K562 (cell line): ENCODE measurements around the gene ZNF358. TPM values are rescaled to one million over a fixed set of nuclear protein-coding genes. Genes with fewer than 3 reads are reported as not detected.

Source experiments
- ATAC-seq: fragments of 200-7000 bp; cut with Tn5 transposase; 3 replicates; pipeline ENCODE4 v1.9.1; 2020; ENCODE audit warnings: moderate library complexity
- BruUV-seq: library from RNA; stranded (reverse); fragments of 400-500 nt; replicated peaks from 2 replicates; lab custom pipeline; 2021; lab: Mats Ljungman, UMichigan
- CTCF ChIA-PET: fragments of 300-600 bp; formaldehyde crosslinking; extraction: SDS; loops from one replicate; lab custom pipeline; 2021; ENCODE audit warnings: low intra/inter-chr PET ratio; lab: Yijun Ruan, JAX
- POLR2A ChIA-PET: fragments of 300-600, 350-650 bp; sonication (Branson Sonifier 250); formaldehyde crosslinking; extraction: SDS; loops from one replicate; lab custom pipeline; 2021; ENCODE audit warnings: antibody characterized with exemption, inconsistent platforms; lab: Yijun Ruan, JAX
- DNase-seq, 4 experiments: peaks; one replicate each; pipeline versions ENCODE4 v3.0.0 to v3.0.0-alpha.2; 2011 to 2018; ENCODE audit warnings: low spot score in 3 of 4, mixed read lengths in 3 of 4; ENCODE audit errors: extremely low read depth in 1 of 4
- FAIRE-seq: peaks from 2 replicates; lab custom pipeline; 2011; peaks lifted over from hg19 to GRCh38; lab: Jason Lieb, UNC
- H2AFZ ChIP-seq: 2 replicates; pipeline ENCODE4 v1.6.0; 2011; ENCODE audit warnings: low read depth, low read length, control low read depth, inconsistent platforms
- H3K27ac ChIP-seq: fragments of 200-600 bp; 3 replicates; pipeline ENCODE4 v1.8.0; 2011; ENCODE audit warnings: low read depth, mild to moderate bottlenecking, control low read depth, inconsistent platforms, low read length, moderate library complexity, mixed read lengths; ENCODE audit errors: extremely low read depth
- H3K27me3 ChIP-seq, 2 experiments: fragments of 300-600 bp in 1 of 2; 2 replicates in 1 of 2; 3 replicates in 1 of 2; pipeline versions ENCODE4 v1.6.0 to v1.8.0; 2011; ENCODE audit warnings: inconsistent platforms in 2 of 2, low read length in 2 of 2, mild to moderate bottlenecking in 1 of 2, mixed read lengths in 1 of 2, moderate library complexity in 1 of 2; ENCODE audit not compliant: control insufficient read depth in 2 of 2, insufficient read depth in 2 of 2
- H3K36me3 ChIP-seq: fragments of 300-600 bp; 3 replicates; pipeline ENCODE4 v1.8.0; 2011; ENCODE audit warnings: mild to moderate bottlenecking, low read length, inconsistent platforms; ENCODE audit not compliant: control insufficient read depth, insufficient read depth
- H3K4me1 ChIP-seq, 2 experiments: fragments of 200-600 bp in 1 of 2; replicated peaks in 1 of 2; 2 replicates in 1 of 2; 3 replicates in 1 of 2; pipeline versions ENCODE4 v1.5.1 to v1.8.0; 2011; ENCODE audit warnings: inconsistent platforms in 2 of 2, low read length in 2 of 2, mild to moderate bottlenecking in 1 of 2, mixed read lengths in 1 of 2, moderate library complexity in 1 of 2; ENCODE audit not compliant: control insufficient read depth in 2 of 2, insufficient read depth in 2 of 2
- H3K4me2 ChIP-seq: 2 replicates; pipeline ENCODE4 v1.6.1; 2011; ENCODE audit warnings: low read length, control low read depth, inconsistent platforms, mixed read lengths; ENCODE audit not compliant: insufficient read depth
- H3K4me3 ChIP-seq: fragments of 200-600 bp; sonication (generic), shearing (Covaris generic); 2 replicates; pipeline ENCODE4 v1.5.1; 2016; ENCODE audit warnings: control low read depth, inconsistent platforms
- H3K79me2 ChIP-seq: fragments of 200-600 bp; 3 replicates; pipeline ENCODE4 v1.8.0; 2011; ENCODE audit warnings: low read length, inconsistent platforms; ENCODE audit not compliant: control insufficient read depth, insufficient read depth
- H3K9ac ChIP-seq, 2 experiments: 2 replicates each; pipeline versions ENCODE4 v1.6.0 to v1.6.1; 2011; ENCODE audit warnings: low read depth in 2 of 2, low read length in 2 of 2, control low read depth in 1 of 2, inconsistent platforms in 1 of 2, mild to moderate bottlenecking in 1 of 2, mixed read lengths in 1 of 2; ENCODE audit not compliant: insufficient read depth in 1 of 2
- H3K9me1 ChIP-seq: one replicate; pipeline ENCODE4 v1.6.0; 2011; ENCODE audit warnings: inconsistent platforms, mild to moderate bottlenecking, low read length, moderate library complexity; ENCODE audit not compliant: control insufficient read depth, insufficient read depth
- H3K9me3 ChIP-seq: replicated peaks from 2 replicates; pipeline ENCODE4 v1.5.1; 2011; ENCODE audit warnings: low read depth, low read length, inconsistent platforms; ENCODE audit not compliant: control insufficient read depth, insufficient read depth
- H4K20me1 ChIP-seq: replicated peaks from 2 replicates; pipeline ENCODE4 v1.6.1; 2011; ENCODE audit warnings: low read length, inconsistent platforms, mixed read lengths; ENCODE audit not compliant: control insufficient read depth, insufficient read depth
- FOSL1 ChIP-seq: fragments of 200-800 bp; sonication (Bioruptor generic); conservative IDR thresholded peaks from 2 replicates; pipeline ENCODE4 v1.6.1; 2016; ENCODE audit warnings: missing genetic modification characterization, missing compliant biosample characterization
- FOXJ2 ChIP-seq: fragments of 200-800 bp; sonication (Bioruptor generic); IDR thresholded peaks from 2 replicates; pipeline ENCODE4 v1.6.1; 2016; ENCODE audit warnings: missing genetic modification characterization, missing compliant biosample characterization
- HDAC6 ChIP-seq: IDR thresholded peaks from 2 replicates; pipeline ENCODE4 v1.6.1; 2012; ENCODE audit warnings: low read depth, mild to moderate bottlenecking, control low read depth, inconsistent platforms, low read length, moderate library complexity
- KLF6 ChIP-seq: fragments of 250-450 bp; sonication (Bioruptor Pico); IDR thresholded peaks from 2 replicates; pipeline ENCODE4 v1.4.0; 2020; ENCODE audit warnings: mild to moderate bottlenecking, moderate library complexity, borderline replicate concordance
- NFRKB ChIP-seq: fragments of 450-650 bp; IDR thresholded peaks from 2 replicates; pipeline ENCODE4 v1.6.1; 2016; ENCODE audit warnings: low read depth
- NRF1 ChIP-seq, 2 experiments: fragments of 450-650 bp; IDR thresholded peaks in 1 of 2; conservative IDR thresholded peaks in 1 of 2; 2 replicates each; pipeline ENCODE4 v1.6.1; 2014; ENCODE audit warnings: mild to moderate bottlenecking in 2 of 2
- SIN3B ChIP-seq: fragments of 450-650 bp; IDR thresholded peaks from 2 replicates; pipeline ENCODE4 v1.6.1; 2017; ENCODE audit warnings: low read depth, mild to moderate bottlenecking, moderate library complexity
- SMAD4 ChIP-seq: fragments of 250-450 bp; sonication (Bioruptor Pico); conservative IDR thresholded peaks from 2 replicates; pipeline ENCODE4 v1.8.0; 2021; ENCODE audit warnings: inconsistent platforms, mild to moderate bottlenecking, moderate library complexity
- TBL1XR1 ChIP-seq, 2 experiments: IDR thresholded peaks; 2 replicates each; pipeline ENCODE4 v1.6.1; 2012; ENCODE audit warnings: improper control_type of control experiment in 2 of 2, low read length in 2 of 2, mild to moderate bottlenecking in 1 of 2
- TCF3 ChIP-seq: sonication (generic); formaldehyde crosslinking; IDR thresholded peaks from 2 replicates; pipeline ENCODE4 v1.4.0; 2020; ENCODE audit warnings: mild to moderate bottlenecking, missing genetic modification reagents
- TRIM28 ChIP-seq: fragments of 450-650 bp; IDR thresholded peaks from 2 replicates; pipeline ENCODE4 v1.6.1; 2017
- ZFP30 ChIP-seq: fragments of 250-450 bp; sonication (Bioruptor Pico); IDR thresholded peaks from 2 replicates; pipeline ENCODE4 v1.8.0; 2022; ENCODE audit warnings: moderate library complexity, mild to moderate bottlenecking, inconsistent platforms, borderline replicate concordance
- WGBS: fragments of 100-300 bp; shearing (Covaris generic); methylation state at CpG from one replicate; pipeline ENCODE4 v1.1.6; 2016; ENCODE audit warnings: low coverage, mixed read lengths; ENCODE audit not compliant: insufficient coverage; ENCODE audit errors: missing lambda C conversion rate; 5-methylcytosine and 5-hydroxymethylcytosine counted together
- in situ Hi-C: fragments of 300-500 bp; cut with MboI; formaldehyde crosslinking; loops from 4 replicates; pipeline ENCODE4 v1.15.0; 2018; ENCODE audit warnings: inconsistent platforms, mixed read lengths
- intact Hi-C: fragments of 100-400 bp; cut with micrococcal nuclease; formaldehyde crosslinking; loops from 2 replicates; pipeline ENCODE4 v1.14.2; 2022
- polyA plus RNA-seq, 8 experiments: library from polyadenylated mRNA; depleted of rRNA in 4 of 8; stranded (reverse) in 5 of 8; unstranded in 3 of 8; fragments of >200 nt; fragmentation: Nextera tagmentation in 2 of 8; fragmentation: Illumina TruSeq in 1 of 8; extraction: Ambion mirVana in 2 of 8; extraction: Trizol in 1 of 8; gene quantifications; 2 replicates each; pipeline versions ENCODE4 v1.2.1 to v1.2.3, GENCODE V29; 2011 to 2014; ENCODE audit warnings: inconsistent platforms in 1 of 8, missing spikeins in 1 of 8
- total RNA-seq, 7 experiments: library from RNA; depleted of rRNA in 6 of 7; stranded (reverse); fragments of >200 nt in 6 of 7; fragmentation: Illumina TruSeq in 2 of 7; extraction: Trizol in 2 of 7; gene quantifications; 2 replicates each; pipeline versions ENCODE4 v1.2.1 to v1.2.3, GENCODE V29; 2011 to 2021; ENCODE audit warnings: low replicate concordance in 1 of 7
- TF ChIP-seq, protein P1 (sequence below): fragments of 450-650 bp; formaldehyde crosslinking; IDR thresholded peaks from 2 replicates; pipeline ENCODE4 v1.4.0; 2020; ENCODE audit warnings: mild to moderate bottlenecking, mixed read lengths
- TF ChIP-seq, protein P2 (sequence below), 2 experiments: fragments of 450-650 bp in 1 of 2; sonication (generic) in 1 of 2; formaldehyde crosslinking in 1 of 2; IDR thresholded peaks in 1 of 2; conservative IDR thresholded peaks in 1 of 2; 2 replicates each; pipeline versions ENCODE4 v1.6.1 to v1.8.1; 2016 to 2023; ENCODE audit warnings: mild to moderate bottlenecking in 2 of 2, moderate library complexity in 2 of 2, inconsistent platforms in 1 of 2, missing genetic modification reagents in 1 of 2
- TF ChIP-seq, protein P3 (sequence below), 2 experiments: fragments of 450-650 bp; IDR thresholded peaks; 2 replicates each; pipeline ENCODE4 v1.6.1; 2016
- TF ChIP-seq, protein P4 (sequence below), 3 experiments: fragments of 200-800 bp in 1 of 3; sonication (Bioruptor generic) in 1 of 3; sonication (generic) in 1 of 3; formaldehyde crosslinking in 1 of 3; IDR thresholded peaks; 2 replicates each; pipeline versions ENCODE4 v1.6.1 to v1.8.0; 2016 to 2022; ENCODE audit warnings: mild to moderate bottlenecking in 2 of 3, missing compliant biosample characterization in 2 of 3, missing genetic modification characterization in 2 of 3, missing genetic modification reagents in 1 of 3
- TF ChIP-seq, protein P5 (sequence below): sonication (generic); formaldehyde crosslinking; IDR thresholded peaks from 2 replicates; pipeline ENCODE4 v1.9.0; 2022; ENCODE audit warnings: mild to moderate bottlenecking, missing genetic modification reagents

ZNF358 gene
- total and polyA plus RNA-seq, 9 of the 15 experiments (the other 6 are each of a cell fraction or from before 2014, with no cell fraction given): 0.04 to 17.2 (median 4.9) TPM

DNA sequence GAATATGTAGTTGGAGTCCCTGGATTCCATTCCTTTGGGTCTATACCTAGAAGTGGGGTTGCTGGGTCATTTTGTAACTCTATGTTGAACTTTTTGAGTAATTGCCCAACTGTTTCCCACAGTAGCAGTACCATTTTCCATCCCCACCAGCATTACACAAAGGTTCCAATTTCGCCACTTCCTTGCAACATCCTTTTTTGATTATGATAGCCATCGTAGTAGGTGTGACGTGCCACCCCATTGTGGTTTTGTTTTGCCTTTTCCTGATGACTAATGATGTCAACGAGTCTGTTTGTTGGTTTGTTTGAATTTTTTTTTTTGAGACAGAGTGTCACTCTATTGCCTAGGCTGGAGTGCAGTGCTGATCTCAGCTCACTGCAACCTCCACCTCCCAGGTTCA, 23.8 kb upstream of the ZNF358 start:
- Histone ChIP-seq H3K79me2 (peaks cover 2% of the 10 kb centered on the region; the same call in 1 of the 3 replicates), H4K20me1 (no peaks in the 10 kb centered on the region), H3K9me3 (no peaks in the 10 kb centered on the region; the same call in 1 of the 2 replicates), H3K4me1 (peaks cover 19 to 23% of the 10 kb centered on the region in 2 experiments), H2AFZ (0 out of 2 replicates have a peak overlapping the region, but pooled peaks have one; percentile 81), H3K9ac (no peak overlapping the region), H3K4me3 (no peak overlapping the region), H3K36me3 (no peaks in the 10 kb centered on the region), H3K4me2 (no peak overlapping the region), H3K9me1 (no peaks in the 10 kb centered on the region), H3K27me3 (no peaks in the 10 kb centered on the region), H3K27ac (no peak overlapping the region)
- no peak for FAIRE-seq
- no TSS peak for BruUV-seq
- DNase-seq: no peak
- ChIA-PET POLR2A (no interaction called here), CTCF (no interaction called here)
- ATAC-seq: no peak
- in situ Hi-C loops: no loop called here
- WGBS: 39% methylated on average over 4 of the region's 4 CpGs
- intact Hi-C loops: no loop called here
- TF ChIP-seq FOXJ2 (tag) (no peak), ZFP30 (CRISPR knock-in tag) (no peak), NRF1 (conservative IDR thresholded peaks at IDR 0.05 in 1 of 2, IDR thresholded peaks at IDR 0.05 in 1 of 2) (no peak), TRIM28 (no peak), NFRKB (no peak), SIN3B (no peak), TBL1XR1 (IDR thresholded peaks at IDR 0.05; ENCODE audit: low read length in 2 of 2) (no peak), SMAD4 (no peak), KLF6 (CRISPR knock-in tag) (no peak), FOSL1 (tag) (peak; percentile 88), TCF3 (CRISPR knock-in tag) (no peak), HDAC6 (no peak)
- TF ChIP-seq, protein P1, sequence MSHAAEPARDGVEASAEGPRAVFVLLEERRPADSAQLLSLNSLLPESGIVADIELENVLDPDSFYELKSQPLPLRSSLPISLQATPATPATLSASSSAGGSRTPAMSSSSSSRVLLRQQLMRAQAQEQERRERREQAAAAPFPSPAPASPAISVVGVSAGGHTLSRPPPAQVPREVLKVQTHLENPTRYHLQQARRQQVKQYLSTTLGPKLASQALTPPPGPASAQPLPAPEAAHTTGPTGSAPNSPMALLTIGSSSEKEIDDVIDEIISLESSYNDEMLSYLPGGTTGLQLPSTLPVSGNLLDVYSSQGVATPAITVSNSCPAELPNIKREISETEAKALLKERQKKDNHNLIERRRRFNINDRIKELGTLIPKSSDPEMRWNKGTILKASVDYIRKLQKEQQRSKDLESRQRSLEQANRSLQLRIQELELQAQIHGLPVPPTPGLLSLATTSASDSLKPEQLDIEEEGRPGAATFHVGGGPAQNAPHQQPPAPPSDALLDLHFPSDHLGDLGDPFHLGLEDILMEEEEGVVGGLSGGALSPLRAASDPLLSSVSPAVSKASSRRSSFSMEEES: no peak
- TF ChIP-seq, protein P2, sequence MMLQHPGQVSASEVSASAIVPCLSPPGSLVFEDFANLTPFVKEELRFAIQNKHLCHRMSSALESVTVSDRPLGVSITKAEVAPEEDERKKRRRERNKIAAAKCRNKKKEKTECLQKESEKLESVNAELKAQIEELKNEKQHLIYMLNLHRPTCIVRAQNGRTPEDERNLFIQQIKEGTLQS (IDR thresholded peaks at IDR 0.05): peak; percentile 62
- TF ChIP-seq, protein P2 (CRISPR knock-in tag; conservative IDR thresholded peaks at IDR 0.05): no peak
- TF ChIP-seq, protein P3, sequence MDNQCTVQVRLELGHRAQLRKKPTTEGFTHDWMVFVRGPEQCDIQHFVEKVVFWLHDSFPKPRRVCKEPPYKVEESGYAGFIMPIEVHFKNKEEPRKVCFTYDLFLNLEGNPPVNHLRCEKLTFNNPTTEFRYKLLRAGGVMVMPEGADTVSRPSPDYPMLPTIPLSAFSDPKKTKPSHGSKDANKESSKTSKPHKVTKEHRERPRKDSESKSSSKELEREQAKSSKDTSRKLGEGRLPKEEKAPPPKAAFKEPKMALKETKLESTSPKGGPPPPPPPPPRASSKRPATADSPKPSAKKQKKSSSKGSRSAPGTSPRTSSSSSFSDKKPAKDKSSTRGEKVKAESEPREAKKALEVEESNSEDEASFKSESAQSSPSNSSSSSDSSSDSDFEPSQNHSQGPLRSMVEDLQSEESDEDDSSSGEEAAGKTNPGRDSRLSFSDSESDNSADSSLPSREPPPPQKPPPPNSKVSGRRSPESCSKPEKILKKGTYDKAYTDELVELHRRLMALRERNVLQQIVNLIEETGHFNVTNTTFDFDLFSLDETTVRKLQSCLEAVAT (IDR thresholded peaks at IDR 0.05): 0 out of 4 replicates have a peak, but pooled peaks of 1 of the 2 experiments have one; percentile 18
- TF ChIP-seq, protein P4, sequence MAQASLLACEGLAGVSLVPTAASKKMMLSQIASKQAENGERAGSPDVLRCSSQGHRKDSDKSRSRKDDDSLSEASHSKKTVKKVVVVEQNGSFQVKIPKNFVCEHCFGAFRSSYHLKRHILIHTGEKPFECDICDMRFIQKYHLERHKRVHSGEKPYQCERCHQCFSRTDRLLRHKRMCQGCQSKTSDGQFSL (CRISPR knock-in tag; IDR thresholded peaks at IDR 0.05): no peak
- TF ChIP-seq, protein P4 (tag; IDR thresholded peaks at IDR 0.05): no peak
- TF ChIP-seq, protein P5, sequence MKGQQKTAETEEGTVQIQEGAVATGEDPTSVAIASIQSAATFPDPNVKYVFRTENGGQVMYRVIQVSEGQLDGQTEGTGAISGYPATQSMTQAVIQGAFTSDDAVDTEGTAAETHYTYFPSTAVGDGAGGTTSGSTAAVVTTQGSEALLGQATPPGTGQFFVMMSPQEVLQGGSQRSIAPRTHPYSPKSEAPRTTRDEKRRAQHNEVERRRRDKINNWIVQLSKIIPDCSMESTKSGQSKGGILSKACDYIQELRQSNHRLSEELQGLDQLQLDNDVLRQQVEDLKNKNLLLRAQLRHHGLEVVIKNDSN (CRISPR knock-in tag): no peak
